ENCODE data around the gene TTLL4.

DNA sequence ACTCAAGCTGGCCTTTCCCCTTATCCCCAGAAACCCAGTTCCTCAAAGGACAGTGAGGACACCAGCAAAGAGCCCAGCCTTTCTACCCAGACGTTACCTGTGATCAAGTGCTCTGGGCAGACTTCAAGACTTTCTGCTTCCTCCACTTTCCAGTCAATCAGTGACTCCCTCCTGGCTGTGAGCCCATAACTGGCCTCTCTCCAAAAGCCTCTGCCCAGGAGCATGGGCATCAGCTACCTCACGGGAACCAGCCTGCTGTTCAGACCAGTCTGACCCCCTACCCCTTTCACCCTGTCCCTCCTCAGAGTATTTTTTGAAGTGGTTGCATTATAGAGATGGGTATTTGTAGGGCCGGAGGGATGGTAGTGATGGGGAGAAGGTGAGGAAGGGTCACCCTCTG is 43.6 kb downstream of the TTLL4 start:
- TF ChIP-seq, protein P1, sequence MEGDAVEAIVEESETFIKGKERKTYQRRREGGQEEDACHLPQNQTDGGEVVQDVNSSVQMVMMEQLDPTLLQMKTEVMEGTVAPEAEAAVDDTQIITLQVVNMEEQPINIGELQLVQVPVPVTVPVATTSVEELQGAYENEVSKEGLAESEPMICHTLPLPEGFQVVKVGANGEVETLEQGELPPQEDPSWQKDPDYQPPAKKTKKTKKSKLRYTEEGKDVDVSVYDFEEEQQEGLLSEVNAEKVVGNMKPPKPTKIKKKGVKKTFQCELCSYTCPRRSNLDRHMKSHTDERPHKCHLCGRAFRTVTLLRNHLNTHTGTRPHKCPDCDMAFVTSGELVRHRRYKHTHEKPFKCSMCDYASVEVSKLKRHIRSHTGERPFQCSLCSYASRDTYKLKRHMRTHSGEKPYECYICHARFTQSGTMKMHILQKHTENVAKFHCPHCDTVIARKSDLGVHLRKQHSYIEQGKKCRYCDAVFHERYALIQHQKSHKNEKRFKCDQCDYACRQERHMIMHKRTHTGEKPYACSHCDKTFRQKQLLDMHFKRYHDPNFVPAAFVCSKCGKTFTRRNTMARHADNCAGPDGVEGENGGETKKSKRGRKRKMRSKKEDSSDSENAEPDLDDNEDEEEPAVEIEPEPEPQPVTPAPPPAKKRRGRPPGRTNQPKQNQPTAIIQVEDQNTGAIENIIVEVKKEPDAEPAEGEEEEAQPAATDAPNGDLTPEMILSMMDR (IDR thresholded peaks at IDR 0.05), result no peak
- TF ChIP-seq POLR2A (IDR thresholded peaks at IDR 0.05), result no peak

All from breast epithelium (tissue), 3 donors.